ENCODE measurements around the gene CAVIN1.
"Not testable (repeated sequence)": the region's sequence is repeated elsewhere in the genome, so short reads cannot be mapped to it uniquely, and the experiment has no call there.

DNA sequence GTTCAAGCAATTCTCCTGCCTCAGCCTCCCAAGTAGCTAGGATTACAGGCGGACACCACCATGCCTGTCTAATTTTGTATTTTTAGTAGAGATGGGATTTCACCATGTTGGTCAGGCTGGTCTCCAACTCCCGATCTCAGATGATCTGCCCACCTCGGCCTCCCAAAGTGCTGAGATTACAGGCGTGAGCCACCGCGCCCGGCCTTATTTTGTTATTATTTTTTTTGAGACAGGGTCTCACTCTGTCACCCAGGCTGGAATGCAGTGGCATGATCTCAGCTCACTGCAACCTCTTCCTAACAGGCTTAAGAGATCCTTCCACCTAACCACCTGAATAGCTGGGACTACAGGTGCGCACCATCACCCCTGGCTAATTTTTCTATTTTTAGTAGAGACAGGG is 27.5 kb downstream of the CAVIN1 start:
- TF ChIP-seq ZNF274 (IDR thresholded peaks at IDR 0.05; ENCODE audit: low read depth, low read length); YY1 (IDR thresholded peaks at IDR 0.05; ENCODE audit: insufficient read depth, insufficient read length); SUZ12 (IDR thresholded peaks at IDR 0.05; ENCODE audit: extremely low read depth, insufficient read depth, insufficient read length): not testable (repeated sequence)

Measured in NT2/D1 (cell line).